Measurements from ENCODE around the gene TMEM229A.
"Not testable (repeated sequence)": the region's sequence is repeated elsewhere in the genome, so short reads cannot be mapped to it uniquely, and the experiment has no call there.

The TMEM229A gene

DNA sequence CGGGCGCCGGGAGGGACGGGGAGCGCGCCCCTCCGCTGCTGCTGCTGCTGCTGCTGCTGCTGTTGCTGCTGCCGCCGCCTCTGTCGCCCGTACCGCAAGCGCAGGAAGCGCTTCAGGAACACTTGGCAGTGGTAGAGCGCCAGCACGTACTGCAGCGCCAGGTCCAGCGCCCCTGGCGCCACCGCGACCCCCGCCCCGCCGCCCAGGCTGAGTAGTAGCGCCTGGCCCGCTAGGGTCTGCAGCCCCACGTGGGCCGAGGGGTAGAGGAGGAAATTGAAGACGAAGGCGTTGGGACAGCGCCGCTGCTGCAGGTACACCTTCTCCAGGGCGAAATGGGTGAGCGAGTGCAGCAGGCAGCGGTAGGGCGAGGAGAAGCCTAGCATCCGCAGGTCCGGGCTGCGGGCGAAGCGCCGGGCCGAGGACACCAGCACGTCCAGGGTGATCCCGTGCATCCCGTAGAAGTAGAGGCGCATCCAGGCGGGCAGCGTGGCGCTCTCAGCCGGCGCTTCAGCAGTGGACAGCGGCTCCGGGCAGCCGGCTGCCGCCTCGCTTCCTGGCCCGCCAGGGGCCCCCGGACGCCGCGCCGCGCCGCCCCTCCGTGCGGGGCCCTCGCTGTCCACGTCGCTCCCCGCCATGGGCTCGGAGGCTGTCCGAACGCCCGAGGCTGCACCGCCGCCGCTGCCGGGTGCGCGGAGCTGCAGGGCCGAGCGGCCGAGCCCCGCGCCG is at the start of gene TMEM229A:
Gene TMEM229A, minus strand, starts transcription at position 699 of the 726 bp plus-strand sequence. Its CDS starts 64 bp downstream, at position 635.
- peak; percentile 16 for DNase-seq

DNA sequence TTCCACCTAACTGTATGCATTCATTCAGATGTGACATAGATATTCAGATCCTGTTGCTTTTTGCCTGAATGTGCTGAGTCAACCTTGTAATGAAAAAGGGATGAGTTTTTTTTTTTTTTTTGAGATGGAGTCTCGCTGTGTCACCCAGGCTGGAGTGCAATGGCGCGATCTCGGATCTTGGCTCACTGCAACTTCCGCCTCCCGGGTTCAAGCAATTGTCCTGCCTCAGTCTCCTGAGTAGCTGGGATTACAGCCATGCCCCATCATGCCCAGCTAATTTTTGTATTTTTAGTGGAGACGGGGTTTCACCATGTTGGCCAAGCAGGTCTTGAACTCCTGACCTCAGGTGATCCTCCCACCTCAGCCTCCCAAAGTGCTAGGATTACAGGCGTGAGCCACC is 49.4 kb upstream of the TMEM229A start:
- DNase-seq, result not testable (repeated sequence)

GRCh38 chr7:124077546-124077945 is 44.7 kb upstream of the TMEM229A start:
- DNase-seq, result no peak

- DNase-seq, result no peak
Measured at GRCh38 chr7:124076841-124077240, 44.0 kb upstream of the TMEM229A start.

DNA sequence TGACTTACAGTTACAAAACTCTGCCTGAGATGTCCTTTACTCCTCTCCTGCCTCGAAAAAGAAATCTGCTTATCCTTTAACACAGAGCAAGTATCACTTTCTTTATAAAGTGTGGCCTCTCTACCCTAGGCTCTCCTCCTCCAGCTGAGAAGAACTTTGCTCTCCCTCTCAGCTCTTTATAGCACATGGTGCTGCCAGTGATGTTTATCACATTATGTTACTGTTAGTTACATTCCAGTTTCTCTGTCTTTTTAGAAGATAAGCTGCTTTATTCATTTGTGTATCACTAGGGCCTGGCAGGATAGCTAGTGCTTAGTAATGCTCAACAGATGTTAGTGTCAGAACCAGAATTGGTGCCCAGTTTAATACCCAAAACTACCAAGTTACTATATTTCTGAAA is 41.1 kb upstream of the TMEM229A start:
- no peak for DNase-seq

- DNase-seq, result no peak
Measured at GRCh38 chr7:124073310-124073645, 40.4 kb upstream of the TMEM229A start.

- no peak for DNase-seq
Measured at GRCh38 chr7:124072603-124073309, 39.9 kb upstream of the TMEM229A start.

- DNase-seq, result peak; percentile 7
Measured at GRCh38 chr7:124071843-124072242, 39.0 kb upstream of the TMEM229A start.

DNA sequence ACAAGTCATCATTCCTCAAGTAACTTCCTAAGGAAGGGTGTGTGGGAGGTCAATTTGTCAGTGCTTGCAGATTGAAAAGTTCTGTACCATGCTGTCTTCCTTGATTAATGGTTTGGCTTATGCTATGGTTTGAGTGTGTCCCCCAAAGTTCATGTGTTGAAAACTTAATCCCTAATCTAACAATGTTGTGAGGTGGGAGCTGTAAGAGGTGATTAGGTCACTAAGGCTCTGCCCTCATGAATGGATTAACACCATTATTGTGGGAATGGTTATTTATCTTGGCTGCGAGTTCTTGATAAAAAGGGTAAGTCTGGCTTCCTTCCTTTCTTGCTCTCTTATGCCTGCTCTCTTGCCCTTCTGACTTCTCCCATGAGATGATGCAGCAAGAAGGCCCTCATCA is 29.3 kb upstream of the TMEM229A start:
- no peak for DNase-seq

- DNase-seq, result no peak
Measured at GRCh38 chr7:124060528-124060927, 27.7 kb upstream of the TMEM229A start.

GRCh38 chr7:124059375-124059774 is 26.5 kb upstream of the TMEM229A start:
- no peak for DNase-seq

DNA sequence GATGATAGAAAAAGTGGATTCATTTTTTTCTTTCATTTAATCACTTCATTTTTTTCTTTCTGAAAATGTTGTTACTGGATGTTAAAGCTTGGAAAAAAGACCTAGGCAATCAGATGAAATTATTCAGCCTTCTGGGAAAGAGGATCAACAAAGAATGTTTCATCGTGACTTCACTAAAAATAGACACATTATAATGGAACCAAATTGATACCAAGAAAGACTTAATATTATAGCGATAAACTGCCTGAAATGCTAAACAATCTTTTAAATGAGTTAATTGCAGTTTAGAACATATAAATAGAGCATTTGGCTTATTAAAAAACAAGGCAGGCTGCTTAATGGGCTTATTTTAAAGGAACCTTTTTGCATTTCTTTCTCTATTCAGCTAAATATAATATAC is 25.6 kb upstream of the TMEM229A start:
- DNase-seq, result no peak

DNA sequence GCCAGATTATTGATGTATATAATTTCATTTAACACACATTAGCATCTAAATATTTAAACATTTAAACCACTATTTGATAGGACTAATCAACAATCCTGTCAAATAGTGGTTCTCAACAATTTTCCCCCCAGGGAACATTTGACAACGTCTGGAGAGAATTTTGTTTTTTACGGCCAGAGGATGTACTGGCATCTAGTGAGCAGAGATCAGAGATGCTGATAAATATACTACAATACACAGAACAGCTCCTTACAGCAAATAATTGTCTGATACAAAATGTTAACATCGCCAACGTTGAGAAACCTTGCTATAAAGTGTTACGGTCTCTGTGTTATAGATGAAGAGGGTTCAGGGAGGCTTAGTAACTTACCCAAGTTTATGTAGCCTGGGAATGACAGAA is 25.0 kb upstream of the TMEM229A start:
- DNase-seq, result no peak

DNA sequence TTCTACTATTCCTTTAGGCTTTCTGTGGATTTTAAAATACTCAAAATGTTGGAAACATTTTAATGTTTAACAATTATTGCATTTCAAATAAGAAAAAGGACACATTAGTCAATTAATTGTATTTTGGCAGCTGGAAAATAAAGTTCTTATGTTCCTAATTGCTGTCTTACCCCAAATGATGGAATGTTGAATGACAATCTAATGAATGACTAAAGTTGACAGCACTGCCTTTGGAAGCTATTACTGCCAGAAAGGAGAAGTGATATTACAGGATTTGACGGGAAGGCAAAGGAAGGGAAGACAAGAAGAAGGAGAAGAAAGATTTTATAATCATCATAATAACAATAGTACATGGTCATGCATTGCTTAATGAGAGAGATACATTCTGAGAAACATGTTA is 23.4 kb upstream of the TMEM229A start:
- no peak for DNase-seq

GRCh38 chr7:124051681-124052377 is 19.0 kb upstream of the TMEM229A start:
- DNase-seq, result no peak

- no peak for DNase-seq
Measured at GRCh38 chr7:124042826-124043225, 10.0 kb upstream of the TMEM229A start.

- DNase-seq, result no peak
Measured at GRCh38 chr7:124041439-124041838, 8.6 kb upstream of the TMEM229A start.

DNA sequence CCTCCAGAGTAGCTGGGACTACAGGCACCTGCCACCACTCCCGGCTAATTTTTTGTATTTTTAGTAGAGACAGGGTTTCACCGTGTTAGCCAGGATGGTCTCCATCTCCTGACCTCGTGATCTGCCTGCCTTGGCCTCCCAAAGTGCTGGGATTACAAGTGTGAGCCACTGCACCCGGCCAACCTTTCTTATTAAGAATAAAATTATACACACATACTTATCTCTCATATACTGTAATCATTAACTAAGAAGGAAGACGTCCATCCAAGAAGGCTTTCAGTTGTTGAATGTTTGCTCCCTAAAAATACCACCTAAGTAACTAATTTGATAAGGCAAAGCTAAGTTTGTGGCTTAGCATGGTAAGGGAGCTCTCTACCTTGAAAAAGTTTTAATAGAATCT is 5.0 kb upstream of the TMEM229A start:
- DNase-seq, result not testable (repeated sequence)

DNA sequence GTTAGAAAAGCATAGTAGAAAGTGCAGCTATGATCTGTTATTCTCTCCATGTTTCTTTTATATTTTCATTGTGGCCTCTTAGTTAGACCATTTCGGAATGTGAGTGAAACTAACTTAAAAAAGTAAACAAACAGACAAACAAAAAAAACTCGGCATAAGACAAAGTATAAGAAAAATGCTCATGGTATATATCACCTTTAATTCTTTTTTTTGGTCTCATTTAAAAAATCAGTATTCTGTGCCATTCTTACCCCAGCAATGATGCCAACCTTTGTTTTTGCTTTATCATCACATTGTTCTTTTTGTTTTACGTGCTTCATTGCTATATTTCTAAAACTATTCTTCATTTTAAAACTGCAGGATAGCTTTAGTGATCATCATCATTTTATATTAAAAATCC is 2.8 kb upstream of the TMEM229A start:
- no peak for DNase-seq

DNA sequence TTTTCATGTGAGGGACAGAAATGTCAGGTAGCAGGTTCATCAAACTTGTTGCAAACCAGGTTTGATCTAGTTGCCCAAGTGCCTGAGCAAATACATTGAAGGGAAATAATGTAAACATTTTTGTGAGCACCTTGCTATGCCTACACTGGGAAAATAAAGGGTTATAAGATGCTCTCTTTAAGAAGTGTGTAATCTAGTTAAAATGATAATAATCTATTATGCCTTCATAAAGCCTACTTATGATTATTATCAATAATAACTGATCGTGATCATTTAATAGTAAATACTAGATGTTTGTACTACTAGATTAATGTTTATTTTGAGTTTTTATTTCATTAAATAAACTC is 1.9 kb upstream of the TMEM229A start:
- DNase-seq, result no peak

GRCh38 chr7:124033807-124034753 is 1.2 kb upstream of the TMEM229A start:
- DNase-seq, result no peak

GRCh38 chr7:124033095-124033806 is 384 bp upstream of the TMEM229A start:
- no peak for DNase-seq
